AG09309 (cell line): ENCODE measurements around the gene COA3.

Experiments
- DNase-seq: peaks from one replicate; pipeline ENCODE4 v3.0.0-alpha.2; 2010; ENCODE audit warnings: low read depth
- H3K4me3 ChIP-seq: 2 replicates; pipeline ENCODE4 v1.5.1; 2011; ENCODE audit warnings: mild to moderate bottlenecking, low read depth, low read length, moderate library complexity; ENCODE audit not compliant: control insufficient read depth
- TF ChIP-seq, protein P1 (sequence below): IDR thresholded peaks from 2 replicates; pipeline ENCODE4 v1.5.1; 2011; ENCODE audit warnings: mild to moderate bottlenecking, low read depth, low read length, inconsistent platforms; ENCODE audit not compliant: insufficient read depth, control insufficient read depth; ENCODE audit errors: missing control alignments

Gene COA3

GRCh38 chr17:42798383-42799380, at the start of gene COA3, which contains the start of gene CNTD1:
Gene COA3, minus strand, starts transcription at chr17:42798704. Its CDS starts 23 bp downstream, at chr17:42798681.
Gene CNTD1, plus strand, starts transcription at chr17:42798861. Its CDS starts 207 bp downstream, at chr17:42799068.
- H3K4me3 ChIP-seq: peak within 1 kb of the TSS; percentile 81
- DNase-seq: peak; percentile 32
- TF ChIP-seq, protein P1, sequence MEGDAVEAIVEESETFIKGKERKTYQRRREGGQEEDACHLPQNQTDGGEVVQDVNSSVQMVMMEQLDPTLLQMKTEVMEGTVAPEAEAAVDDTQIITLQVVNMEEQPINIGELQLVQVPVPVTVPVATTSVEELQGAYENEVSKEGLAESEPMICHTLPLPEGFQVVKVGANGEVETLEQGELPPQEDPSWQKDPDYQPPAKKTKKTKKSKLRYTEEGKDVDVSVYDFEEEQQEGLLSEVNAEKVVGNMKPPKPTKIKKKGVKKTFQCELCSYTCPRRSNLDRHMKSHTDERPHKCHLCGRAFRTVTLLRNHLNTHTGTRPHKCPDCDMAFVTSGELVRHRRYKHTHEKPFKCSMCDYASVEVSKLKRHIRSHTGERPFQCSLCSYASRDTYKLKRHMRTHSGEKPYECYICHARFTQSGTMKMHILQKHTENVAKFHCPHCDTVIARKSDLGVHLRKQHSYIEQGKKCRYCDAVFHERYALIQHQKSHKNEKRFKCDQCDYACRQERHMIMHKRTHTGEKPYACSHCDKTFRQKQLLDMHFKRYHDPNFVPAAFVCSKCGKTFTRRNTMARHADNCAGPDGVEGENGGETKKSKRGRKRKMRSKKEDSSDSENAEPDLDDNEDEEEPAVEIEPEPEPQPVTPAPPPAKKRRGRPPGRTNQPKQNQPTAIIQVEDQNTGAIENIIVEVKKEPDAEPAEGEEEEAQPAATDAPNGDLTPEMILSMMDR: no peak

- TF ChIP-seq, protein P1: no peak
- no peak for DNase-seq
- H3K4me3 ChIP-seq: no peak overlapping the region
Measured at GRCh38 chr17:42848093-42848492, 49.6 kb upstream of the COA3 start.

- TF ChIP-seq, protein P1: no peak
- DNase-seq: peak; percentile 20
- H3K4me3 ChIP-seq: no peak overlapping the region
Measured at GRCh38 chr17:42846594-42847280, 48.2 kb upstream of the COA3 start.

DNA sequence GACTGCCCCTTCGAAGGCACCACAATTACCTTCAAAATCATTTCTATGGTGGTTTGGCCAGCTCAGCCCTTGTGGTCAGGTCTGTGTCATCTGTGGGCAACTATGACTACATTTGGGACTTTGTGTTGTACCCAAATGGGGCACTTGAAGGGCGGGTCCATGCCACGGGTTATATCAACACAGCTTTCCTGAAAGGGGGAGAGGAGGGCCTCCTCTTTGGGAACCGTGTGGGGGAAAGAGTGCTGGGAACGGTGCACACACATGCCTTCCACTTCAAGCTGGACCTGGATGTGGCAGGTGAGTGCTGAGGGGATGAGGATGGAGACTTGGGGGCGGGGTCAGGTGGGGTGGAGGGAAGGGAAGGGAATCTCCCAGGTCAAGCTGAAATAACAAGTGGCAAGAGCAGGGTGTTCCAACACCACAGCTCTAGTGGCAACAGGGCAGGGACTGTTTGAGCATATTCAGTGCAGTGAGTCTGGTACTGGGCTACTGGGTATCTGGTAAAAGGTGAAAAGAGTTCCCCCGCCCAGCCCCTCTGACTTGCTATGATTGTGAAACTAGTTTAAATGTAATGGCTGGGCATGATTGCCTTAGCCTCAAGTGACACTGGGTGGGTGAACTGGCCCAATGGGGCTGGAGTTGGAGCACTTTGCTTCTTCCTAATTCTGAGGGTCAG, 47.6 kb upstream of the COA3 start:
- no peak overlapping the region for H3K4me3 ChIP-seq
- DNase-seq: no peak
- TF ChIP-seq, protein P1: no peak

DNA sequence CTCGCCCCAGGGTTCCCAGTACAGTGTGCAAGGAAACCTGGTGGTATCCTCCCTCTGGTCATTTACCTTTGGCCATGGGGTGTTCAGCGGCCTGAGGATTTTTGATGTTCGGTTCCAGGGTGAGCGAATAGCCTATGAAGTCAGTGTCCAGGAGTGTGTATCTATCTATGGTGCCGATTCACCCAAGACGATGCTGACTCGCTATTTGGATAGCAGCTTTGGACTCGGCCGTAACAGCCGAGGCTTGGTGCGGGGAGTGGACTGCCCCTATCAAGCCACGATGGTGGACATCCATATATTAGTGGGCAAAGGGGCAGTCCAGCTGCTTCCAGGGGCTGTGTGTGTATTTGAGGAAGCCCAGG, 47.0 kb upstream of the COA3 start:
- DNase-seq: no peak
- TF ChIP-seq, protein P1: no peak
- no peak overlapping the region for H3K4me3 ChIP-seq
